Measurements from ENCODE around the gene RPA1.

GRCh38 chr17:1787301-1787902 lies 42.4 kb upstream of the RPA1 start:
- no peak for TF ChIP-seq CTCF (IDR thresholded peaks at IDR 0.05)
- no peak for TF ChIP-seq POLR2A (IDR thresholded peaks at IDR 0.05)
